Fibroblast of mammary gland (primary cell): ENCODE data around the gene PIP4K2B.
A peak's percentile ranks its signal among the peaks of the same experiment; 100 is the strongest.

Experiments
- DNase-seq: peaks from one replicate; pipeline ENCODE4 v3.0.0-alpha.2; 2010; ENCODE audit warnings: low read depth
- H3K4me3 ChIP-seq: 2 replicates; pipeline ENCODE4 v1.5.1; 2011; ENCODE audit warnings: low read depth, mild to moderate bottlenecking, low read length, moderate library complexity; ENCODE audit not compliant: control insufficient read depth
- TF ChIP-seq, protein P1 (sequence below): conservative IDR thresholded peaks from 2 replicates; pipeline ENCODE4 v1.5.1; 2011; ENCODE audit warnings: low read depth, low read length, inconsistent platforms; ENCODE audit not compliant: control insufficient read depth, insufficient read depth

PIP4K2B gene

DNA sequence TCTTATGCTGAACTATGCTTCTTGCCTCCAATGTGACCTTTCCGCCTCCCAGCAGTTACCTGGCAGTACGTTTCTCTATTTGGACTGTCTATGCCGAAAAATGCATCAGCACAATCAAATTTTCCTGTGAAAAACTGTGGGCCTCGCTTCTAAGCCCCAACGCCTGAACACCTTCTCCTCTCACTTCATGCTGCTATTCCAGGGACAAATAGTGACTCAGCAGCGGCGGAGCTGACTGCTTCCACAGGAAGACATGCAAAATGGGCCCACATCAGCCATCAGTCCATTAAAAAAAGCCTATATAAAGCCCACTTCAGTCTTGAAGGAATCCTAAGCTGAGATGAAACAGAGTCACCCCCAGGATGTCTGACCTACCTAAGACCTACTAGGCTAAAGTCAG lies 10.5 kb upstream of the PIP4K2B start:
- H3K4me3 ChIP-seq = no peak overlapping the region
- DNase-seq = no peak
- TF ChIP-seq, protein P1, sequence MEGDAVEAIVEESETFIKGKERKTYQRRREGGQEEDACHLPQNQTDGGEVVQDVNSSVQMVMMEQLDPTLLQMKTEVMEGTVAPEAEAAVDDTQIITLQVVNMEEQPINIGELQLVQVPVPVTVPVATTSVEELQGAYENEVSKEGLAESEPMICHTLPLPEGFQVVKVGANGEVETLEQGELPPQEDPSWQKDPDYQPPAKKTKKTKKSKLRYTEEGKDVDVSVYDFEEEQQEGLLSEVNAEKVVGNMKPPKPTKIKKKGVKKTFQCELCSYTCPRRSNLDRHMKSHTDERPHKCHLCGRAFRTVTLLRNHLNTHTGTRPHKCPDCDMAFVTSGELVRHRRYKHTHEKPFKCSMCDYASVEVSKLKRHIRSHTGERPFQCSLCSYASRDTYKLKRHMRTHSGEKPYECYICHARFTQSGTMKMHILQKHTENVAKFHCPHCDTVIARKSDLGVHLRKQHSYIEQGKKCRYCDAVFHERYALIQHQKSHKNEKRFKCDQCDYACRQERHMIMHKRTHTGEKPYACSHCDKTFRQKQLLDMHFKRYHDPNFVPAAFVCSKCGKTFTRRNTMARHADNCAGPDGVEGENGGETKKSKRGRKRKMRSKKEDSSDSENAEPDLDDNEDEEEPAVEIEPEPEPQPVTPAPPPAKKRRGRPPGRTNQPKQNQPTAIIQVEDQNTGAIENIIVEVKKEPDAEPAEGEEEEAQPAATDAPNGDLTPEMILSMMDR = no peak

DNA sequence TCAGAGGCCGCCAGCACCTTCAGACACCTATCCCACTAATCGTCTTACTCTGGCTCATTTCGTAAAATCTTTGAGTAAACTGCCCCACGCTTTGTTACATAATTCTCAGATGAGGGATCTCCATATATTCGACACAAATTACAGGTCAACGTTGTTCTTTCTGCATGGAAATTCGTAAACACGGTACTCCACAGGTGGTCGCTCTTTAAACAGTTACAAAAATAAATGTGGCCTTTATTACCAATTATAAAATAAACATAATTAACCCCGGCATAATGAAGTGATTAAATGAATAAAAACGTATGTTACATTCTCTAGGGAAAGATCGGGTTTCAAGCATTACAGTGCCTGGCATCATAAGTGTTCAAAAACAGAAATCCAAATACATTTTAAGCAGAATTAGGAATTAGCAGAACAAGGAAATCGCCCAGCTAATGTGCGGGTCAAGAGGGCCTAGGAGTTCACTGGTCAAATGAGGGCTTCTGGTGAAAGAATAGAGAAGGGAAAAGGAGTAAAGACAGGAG lies 943 bp upstream of the PIP4K2B start:
- H3K4me3 ChIP-seq = peak overlapping the region; percentile 59
- peak; percentile 20 for DNase-seq
- TF ChIP-seq, protein P1 = no peak

GRCh38 chr17:38798614-38799500 lies 499 bp downstream of the PIP4K2B start:
- peak overlapping the region; percentile 77 for H3K4me3 ChIP-seq
- DNase-seq = peak; percentile 37
- TF ChIP-seq, protein P1 = no peak

DNA sequence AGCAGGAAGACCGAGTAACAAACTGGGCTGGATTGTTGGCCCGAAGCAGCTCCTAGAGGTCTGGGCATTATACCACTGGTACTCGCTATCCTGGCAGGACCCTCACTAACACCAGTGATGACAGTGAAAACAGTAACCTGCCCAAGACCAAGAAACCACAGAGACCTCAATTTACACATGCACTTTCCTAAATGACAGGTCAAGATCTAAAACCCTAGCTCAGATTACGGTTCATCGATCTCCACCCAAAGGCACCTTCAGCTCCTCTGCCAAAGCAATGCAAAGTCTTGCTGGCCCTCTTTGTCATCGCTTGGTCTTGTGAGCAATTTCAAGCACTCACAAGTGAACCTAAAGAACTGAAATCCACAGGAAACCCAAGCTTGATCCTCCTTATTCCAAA lies 1.5 kb downstream of the PIP4K2B start:
- TF ChIP-seq, protein P1 = no peak
- DNase-seq = no peak
- peak overlapping the region; percentile 77 for H3K4me3 ChIP-seq

GRCh38 chr17:38797158-38797490 lies 2.2 kb downstream of the PIP4K2B start:
- DNase-seq = peak; percentile 80
- H3K4me3 ChIP-seq = peak overlapping the region; percentile 77
- TF ChIP-seq, protein P1 = no peak

GRCh38 chr17:38796451-38797157 lies 2.8 kb downstream of the PIP4K2B start:
- H3K4me3 ChIP-seq = no peak overlapping the region
- no peak for DNase-seq
- TF ChIP-seq, protein P1 = no peak
